GM12801 (cell line): ENCODE measurements around the gene SLPI.

Source experiments
- CTCF ChIP-seq: IDR thresholded peaks from one replicate; pipeline ENCODE4 v1.5.1; 2011; ENCODE audit warnings: control low read depth; ENCODE audit not compliant: insufficient read length; ENCODE audit errors: extremely low read depth

SLPI gene

DNA sequence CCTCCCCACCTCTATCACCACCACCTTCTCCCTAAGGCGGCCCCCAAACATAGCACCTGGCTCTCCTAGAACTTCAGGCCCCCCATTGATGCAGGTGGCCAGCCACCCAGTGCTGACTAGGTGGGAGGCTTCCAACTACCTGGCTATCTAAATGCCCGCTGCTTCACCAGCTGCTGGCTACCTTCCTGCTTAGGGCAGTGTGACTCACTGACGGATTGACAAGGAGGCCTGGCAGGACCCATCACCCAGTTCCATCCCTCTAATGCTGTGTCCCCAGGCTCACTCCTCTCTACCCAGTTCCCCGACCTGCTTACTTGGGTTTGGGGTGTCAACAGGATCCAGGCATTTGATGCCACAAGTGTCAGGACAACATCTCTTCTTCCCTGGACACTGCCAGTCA lies 1.1 kb downstream of the SLPI start:
- no peak for TF ChIP-seq CTCF

DNA sequence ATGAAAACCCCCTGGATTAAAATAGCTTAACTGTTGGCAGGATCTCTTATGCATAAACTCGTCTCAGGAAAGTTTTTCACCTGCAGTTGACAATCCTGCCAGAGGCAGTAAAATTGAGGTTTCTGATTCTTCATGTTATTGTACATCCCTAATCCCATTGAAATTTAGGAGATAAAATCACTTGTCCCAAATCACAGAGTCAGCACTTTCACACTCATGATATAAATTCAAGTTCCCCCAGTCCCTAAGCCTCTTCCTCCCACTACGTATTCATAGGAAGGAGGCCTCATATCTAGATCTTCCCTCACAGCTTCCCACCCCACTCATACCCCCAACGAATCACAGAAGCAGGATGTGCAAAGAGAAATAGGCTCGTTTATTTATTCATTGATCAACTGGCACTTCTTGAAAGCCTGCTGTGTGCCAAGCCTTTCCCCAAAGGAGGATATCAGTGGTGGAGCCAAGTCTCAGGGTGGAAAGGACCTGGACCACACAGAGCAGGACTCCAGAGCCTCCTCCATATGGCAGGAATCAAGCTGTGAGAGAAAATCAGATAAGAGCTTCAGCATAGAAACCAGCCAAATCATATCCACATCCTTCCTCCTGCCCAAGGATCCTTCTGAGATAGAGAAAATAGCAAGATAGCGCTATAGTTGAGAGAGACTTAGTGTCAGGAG lies 2.3 kb downstream of the SLPI start:
- no peak for TF ChIP-seq CTCF

- TF ChIP-seq CTCF: no peak
Observed at GRCh38 chr20:45248609-45249008, 5.8 kb downstream of the SLPI start.

DNA sequence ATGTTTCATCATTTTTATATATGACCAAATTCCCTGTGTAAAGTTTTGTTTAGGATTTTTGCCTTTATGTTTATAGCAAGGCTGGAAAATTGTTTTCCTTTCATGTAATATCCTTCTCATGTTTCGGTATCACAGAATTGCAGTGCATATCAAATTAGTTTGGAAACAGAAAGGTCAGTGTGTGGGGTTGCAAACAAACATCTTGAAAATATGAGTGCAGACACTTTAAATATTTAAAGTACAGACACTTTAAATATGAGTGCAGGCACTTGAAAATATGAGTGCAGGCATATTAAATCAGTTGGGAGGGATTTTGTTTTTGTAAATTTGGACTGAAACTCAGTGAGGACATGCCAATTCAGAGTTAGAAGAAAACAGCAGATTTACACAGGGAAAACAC lies 6.5 kb downstream of the SLPI start:
- TF ChIP-seq CTCF: no peak

- TF ChIP-seq CTCF: no peak
Observed at GRCh38 chr20:45246109-45246508, 8.3 kb downstream of the SLPI start.

DNA sequence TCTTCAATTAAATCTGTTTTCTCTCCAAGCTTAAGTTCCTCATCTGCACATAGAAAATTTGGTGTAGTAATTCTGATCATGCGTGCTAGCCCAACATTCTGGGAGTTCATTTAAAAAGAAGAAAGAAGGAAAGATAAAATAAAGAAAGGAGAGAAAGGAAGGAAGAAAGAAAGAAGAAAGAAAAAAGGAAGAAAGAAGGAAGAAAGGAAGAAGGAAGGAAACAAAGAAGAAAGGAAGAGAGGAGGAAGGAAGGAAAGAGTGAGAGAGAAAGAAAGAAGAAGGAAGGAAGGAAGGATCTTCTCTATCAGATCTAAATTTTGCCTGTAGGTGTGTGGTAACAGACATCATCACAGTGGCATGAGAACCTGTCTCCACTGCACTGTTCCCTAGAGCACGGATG lies 16.2 kb downstream of the SLPI start:
- no peak for TF ChIP-seq CTCF

GRCh38 chr20:45235995-45236394 lies 18.4 kb downstream of the SLPI start:
- TF ChIP-seq CTCF: no peak
